SK-N-SH treated with all-trans-retinoic acid at 6 μM for 48 hours (cell line): Measurements from ENCODE around the gene HHATL.

ENCODE experiments used
- ATAC-seq: fragments of 200-7000 bp; cut with Tn5 transposase; 3 replicates; pipeline ENCODE4 v1.9.1; 2020; ENCODE audit warnings: mild to moderate bottlenecking, moderate library complexity
- ARNTL ChIP-seq: fragments of 450-650 bp; formaldehyde crosslinking; IDR thresholded peaks from 2 replicates; pipeline ENCODE4 v1.5.0; 2020; ENCODE audit warnings: low read depth, mild to moderate bottlenecking, moderate library complexity, borderline replicate concordance
- BACH2 ChIP-seq: fragments of 250-450 bp; sonication (Bioruptor Pico); IDR thresholded peaks from 2 replicates; pipeline ENCODE4 v1.9.0; 2021; ENCODE audit warnings: mild to moderate bottlenecking, borderline replicate concordance
- CSDC2 ChIP-seq: fragments of 250-450 bp; sonication (Bioruptor Pico); IDR thresholded peaks from 2 replicates; pipeline ENCODE4 v1.5.0; 2020; ENCODE audit warnings: mild to moderate bottlenecking, moderate library complexity
- ISL1 ChIP-seq: fragments of 250-450 bp; sonication (Bioruptor Pico); IDR thresholded peaks from 2 replicates; pipeline ENCODE4 v2.1.2; 2022; ENCODE audit warnings: mild to moderate bottlenecking, moderate library complexity
- OSR1 ChIP-seq: fragments of 250-450 bp; sonication (Bioruptor Pico); IDR thresholded peaks from 2 replicates; pipeline ENCODE4 v1.8.0; 2022; ENCODE audit warnings: moderate library complexity, mild to moderate bottlenecking, inconsistent platforms
- PPARA ChIP-seq: fragments of 250-450 bp; sonication (Bioruptor Pico); IDR thresholded peaks from 2 replicates; pipeline ENCODE4 v1.5.0; 2020; ENCODE audit warnings: mild to moderate bottlenecking, borderline replicate concordance
- SNAI2 ChIP-seq: fragments of 250-450 bp; sonication (Bioruptor Pico); IDR thresholded peaks from 2 replicates; pipeline ENCODE4 v1.5.0; 2020; ENCODE audit warnings: mild to moderate bottlenecking, moderate library complexity
- TCF4 ChIP-seq: fragments of 250-450 bp; sonication (Bioruptor Pico); IDR thresholded peaks from 2 replicates; pipeline ENCODE4 v1.8.0; 2021; ENCODE audit warnings: mild to moderate bottlenecking, moderate library complexity, borderline replicate concordance
- ZC3H10 ChIP-seq: fragments of 250-450 bp; sonication (Bioruptor Pico); IDR thresholded peaks from 2 replicates; pipeline ENCODE4 v1.5.1; 2021; ENCODE audit warnings: mild to moderate bottlenecking, moderate library complexity
- ZFP3 ChIP-seq: fragments of 250-450 bp; sonication (Bioruptor Pico); IDR thresholded peaks from 2 replicates; pipeline ENCODE4 v1.5.0; 2020; ENCODE audit warnings: mild to moderate bottlenecking, moderate library complexity
- ZFP30 ChIP-seq: fragments of 450-650 bp; formaldehyde crosslinking; IDR thresholded peaks from 2 replicates; pipeline ENCODE4 v1.5.0; 2022; ENCODE audit warnings: mild to moderate bottlenecking, moderate library complexity
- ZNF565 ChIP-seq: fragments of 450-650 bp; formaldehyde crosslinking; conservative IDR thresholded peaks from 2 replicates; pipeline ENCODE4 v1.5.0; 2020; ENCODE audit warnings: low read depth, mild to moderate bottlenecking, moderate library complexity
- ZNF70 ChIP-seq: fragments of 450-650 bp; formaldehyde crosslinking; IDR thresholded peaks from 2 replicates; pipeline ENCODE4 v1.5.0; 2020; ENCODE audit warnings: mild to moderate bottlenecking, moderate library complexity
- TF ChIP-seq, protein P1 (sequence below): fragments of 250-450 bp; sonication (Bioruptor Pico); IDR thresholded peaks from 2 replicates; pipeline ENCODE4 v1.5.1; 2020; ENCODE audit warnings: low read depth, mild to moderate bottlenecking, moderate library complexity
- TF ChIP-seq, protein P2 (sequence below): fragments of 250-450 bp; sonication (Bioruptor Pico); IDR thresholded peaks from 2 replicates; pipeline ENCODE4 v1.5.1; 2021; ENCODE audit warnings: mild to moderate bottlenecking, moderate library complexity
- TF ChIP-seq, protein P3 (sequence below): fragments of 250-450 bp; sonication (Bioruptor Pico); IDR thresholded peaks from 2 replicates; pipeline ENCODE4 v1.5.0; 2020; ENCODE audit warnings: mild to moderate bottlenecking, moderate library complexity
- TF ChIP-seq, protein P4 (sequence below): fragments of 250-450 bp; sonication (Bioruptor Pico); IDR thresholded peaks from 2 replicates; pipeline ENCODE4 v1.8.0; 2020; ENCODE audit warnings: mild to moderate bottlenecking, moderate library complexity, borderline replicate concordance
- TF ChIP-seq, protein P5 (sequence below): fragments of 250-450 bp; sonication (Bioruptor Pico); IDR thresholded peaks from 2 replicates; pipeline ENCODE4 v1.8.0; 2021; ENCODE audit warnings: low read depth, mild to moderate bottlenecking, moderate library complexity, borderline replicate concordance

The HHATL gene

DNA sequence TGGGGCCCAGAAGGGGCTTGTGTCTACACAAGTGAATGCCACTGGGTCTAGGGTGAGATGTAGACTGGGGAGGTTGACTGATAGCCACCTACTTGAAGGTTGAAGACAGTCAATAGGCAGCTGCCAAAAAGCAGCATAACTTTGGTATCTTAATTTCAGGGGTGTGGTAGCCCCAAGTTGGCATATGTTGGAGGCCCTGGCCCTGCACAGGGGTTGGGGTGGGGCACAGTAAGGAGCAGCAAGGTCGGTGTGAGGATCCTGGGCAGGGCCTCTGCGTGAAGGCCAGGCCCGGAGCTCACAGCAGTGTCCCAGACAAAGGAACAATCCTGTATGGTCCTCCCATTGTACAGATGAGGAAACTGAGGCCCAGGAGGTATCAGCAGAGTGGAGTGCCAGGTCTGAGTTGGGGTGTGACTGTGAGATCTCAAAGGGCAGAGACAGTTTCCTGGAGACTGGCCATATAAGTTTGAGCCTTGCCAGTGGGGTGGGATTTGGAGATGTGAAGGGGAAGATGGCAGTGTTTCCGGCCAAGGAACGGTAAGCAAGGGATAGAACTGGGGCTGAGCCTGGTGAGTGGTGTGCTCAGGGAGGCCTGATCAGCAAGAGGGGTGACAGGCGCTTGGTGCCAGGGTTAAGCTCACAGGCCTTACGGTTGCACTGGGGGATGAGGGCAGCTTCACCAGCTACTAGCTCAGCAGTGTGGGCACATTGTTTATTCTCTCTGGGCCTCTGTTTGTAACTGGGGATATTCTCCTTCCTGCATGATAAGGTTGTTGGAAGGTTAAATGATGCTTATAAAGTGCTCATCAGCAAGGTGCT, 15.6 kb downstream of the HHATL start:
- no peak for TF ChIP-seq SNAI2 (CRISPR knock-in tag)
- TF ChIP-seq, protein P1, sequence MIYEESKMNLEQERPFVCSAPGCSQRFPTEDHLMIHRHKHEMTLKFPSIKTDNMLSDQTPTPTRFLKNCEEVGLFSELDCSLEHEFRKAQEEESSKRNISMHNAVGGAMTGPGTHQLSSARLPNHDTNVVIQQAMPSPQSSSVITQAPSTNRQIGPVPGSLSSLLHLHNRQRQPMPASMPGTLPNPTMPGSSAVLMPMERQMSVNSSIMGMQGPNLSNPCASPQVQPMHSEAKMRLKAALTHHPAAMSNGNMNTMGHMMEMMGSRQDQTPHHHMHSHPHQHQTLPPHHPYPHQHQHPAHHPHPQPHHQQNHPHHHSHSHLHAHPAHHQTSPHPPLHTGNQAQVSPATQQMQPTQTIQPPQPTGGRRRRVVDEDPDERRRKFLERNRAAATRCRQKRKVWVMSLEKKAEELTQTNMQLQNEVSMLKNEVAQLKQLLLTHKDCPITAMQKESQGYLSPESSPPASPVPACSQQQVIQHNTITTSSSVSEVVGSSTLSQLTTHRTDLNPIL (CRISPR knock-in tag), result no peak
- ATAC-seq, result no peak

DNA sequence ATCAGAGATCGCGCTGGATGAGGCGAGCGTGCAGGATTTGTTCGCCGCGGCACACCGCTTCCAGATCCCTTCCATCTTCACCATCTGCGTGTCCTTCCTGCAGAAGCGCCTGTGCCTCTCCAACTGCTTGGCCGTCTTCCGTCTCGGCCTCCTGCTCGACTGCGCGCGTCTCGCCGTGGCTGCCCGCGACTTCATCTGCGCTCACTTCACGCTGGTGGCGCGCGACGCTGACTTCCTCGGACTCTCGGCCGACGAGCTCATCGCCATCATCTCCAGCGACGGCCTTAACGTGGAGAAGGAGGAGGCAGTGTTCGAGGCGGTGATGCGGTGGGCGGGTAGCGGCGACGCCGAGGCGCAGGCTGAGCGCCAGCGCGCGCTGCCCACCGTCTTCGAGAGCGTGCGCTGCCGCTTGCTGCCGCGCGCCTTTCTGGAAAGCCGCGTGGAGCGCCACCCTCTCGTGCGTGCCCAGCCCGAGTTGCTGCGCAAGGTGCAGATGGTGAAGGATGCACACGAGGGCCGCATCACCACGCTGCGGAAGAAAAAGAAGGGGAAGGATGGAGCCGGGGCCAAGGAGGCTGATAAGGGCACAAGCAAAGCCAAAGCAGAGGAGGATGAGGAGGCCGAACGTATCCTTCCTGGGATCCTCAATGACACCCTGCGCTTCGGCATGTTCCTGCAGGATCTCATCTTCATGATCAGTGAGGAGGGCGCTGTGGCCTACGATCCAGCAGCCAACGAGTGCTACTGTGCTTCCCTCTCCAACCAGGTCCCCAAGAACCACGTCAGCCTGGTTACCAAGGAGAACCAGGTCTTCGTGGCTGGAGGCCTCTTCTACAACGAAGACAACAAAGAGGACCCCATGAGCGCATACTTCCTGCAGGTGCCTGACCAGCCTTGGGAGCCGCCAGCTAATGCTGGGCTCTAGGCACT, 16.4 kb downstream of the HHATL start:
- peak; percentile 11; the same call in 2 of the 3 replicates for ATAC-seq
- TF ChIP-seq, protein P2, sequence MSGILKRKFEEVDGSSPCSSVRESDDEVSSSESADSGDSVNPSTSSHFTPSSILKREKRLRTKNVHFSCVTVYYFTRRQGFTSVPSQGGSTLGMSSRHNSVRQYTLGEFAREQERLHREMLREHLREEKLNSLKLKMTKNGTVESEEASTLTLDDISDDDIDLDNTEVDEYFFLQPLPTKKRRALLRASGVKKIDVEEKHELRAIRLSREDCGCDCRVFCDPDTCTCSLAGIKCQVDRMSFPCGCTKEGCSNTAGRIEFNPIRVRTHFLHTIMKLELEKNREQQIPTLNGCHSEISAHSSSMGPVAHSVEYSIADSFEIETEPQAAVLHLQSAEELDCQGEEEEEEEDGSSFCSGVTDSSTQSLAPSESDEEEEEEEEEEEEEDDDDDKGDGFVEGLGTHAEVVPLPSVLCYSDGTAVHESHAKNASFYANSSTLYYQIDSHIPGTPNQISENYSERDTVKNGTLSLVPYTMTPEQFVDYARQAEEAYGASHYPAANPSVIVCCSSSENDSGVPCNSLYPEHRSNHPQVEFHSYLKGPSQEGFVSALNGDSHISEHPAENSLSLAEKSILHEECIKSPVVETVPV (CRISPR knock-in tag), result no peak
- TF ChIP-seq, protein P3, sequence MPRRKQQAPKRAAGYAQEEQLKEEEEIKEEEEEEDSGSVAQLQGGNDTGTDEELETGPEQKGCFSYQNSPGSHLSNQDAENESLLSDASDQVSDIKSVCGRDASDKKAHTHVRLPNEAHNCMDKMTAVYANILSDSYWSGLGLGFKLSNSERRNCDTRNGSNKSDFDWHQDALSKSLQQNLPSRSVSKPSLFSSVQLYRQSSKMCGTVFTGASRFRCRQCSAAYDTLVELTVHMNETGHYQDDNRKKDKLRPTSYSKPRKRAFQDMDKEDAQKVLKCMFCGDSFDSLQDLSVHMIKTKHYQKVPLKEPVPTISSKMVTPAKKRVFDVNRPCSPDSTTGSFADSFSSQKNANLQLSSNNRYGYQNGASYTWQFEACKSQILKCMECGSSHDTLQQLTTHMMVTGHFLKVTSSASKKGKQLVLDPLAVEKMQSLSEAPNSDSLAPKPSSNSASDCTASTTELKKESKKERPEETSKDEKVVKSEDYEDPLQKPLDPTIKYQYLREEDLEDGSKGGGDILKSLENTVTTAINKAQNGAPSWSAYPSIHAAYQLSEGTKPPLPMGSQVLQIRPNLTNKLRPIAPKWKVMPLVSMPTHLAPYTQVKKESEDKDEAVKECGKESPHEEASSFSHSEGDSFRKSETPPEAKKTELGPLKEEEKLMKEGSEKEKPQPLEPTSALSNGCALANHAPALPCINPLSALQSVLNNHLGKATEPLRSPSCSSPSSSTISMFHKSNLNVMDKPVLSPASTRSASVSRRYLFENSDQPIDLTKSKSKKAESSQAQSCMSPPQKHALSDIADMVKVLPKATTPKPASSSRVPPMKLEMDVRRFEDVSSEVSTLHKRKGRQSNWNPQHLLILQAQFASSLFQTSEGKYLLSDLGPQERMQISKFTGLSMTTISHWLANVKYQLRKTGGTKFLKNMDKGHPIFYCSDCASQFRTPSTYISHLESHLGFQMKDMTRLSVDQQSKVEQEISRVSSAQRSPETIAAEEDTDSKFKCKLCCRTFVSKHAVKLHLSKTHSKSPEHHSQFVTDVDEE (CRISPR knock-in tag), result no peak
- TF ChIP-seq CSDC2 (CRISPR knock-in tag) (no peak), OSR1 (CRISPR knock-in tag) (no peak), ZNF70 (CRISPR knock-in tag) (no peak), ISL1 (CRISPR knock-in tag) (no peak), ZNF565 (CRISPR knock-in tag) (no peak), PPARA (no peak), ZFP3 (no peak), ARNTL (no peak), SNAI2 (CRISPR knock-in tag) (no peak)
- TF ChIP-seq, protein P1 (CRISPR knock-in tag), result no peak
- TF ChIP-seq, protein P4, sequence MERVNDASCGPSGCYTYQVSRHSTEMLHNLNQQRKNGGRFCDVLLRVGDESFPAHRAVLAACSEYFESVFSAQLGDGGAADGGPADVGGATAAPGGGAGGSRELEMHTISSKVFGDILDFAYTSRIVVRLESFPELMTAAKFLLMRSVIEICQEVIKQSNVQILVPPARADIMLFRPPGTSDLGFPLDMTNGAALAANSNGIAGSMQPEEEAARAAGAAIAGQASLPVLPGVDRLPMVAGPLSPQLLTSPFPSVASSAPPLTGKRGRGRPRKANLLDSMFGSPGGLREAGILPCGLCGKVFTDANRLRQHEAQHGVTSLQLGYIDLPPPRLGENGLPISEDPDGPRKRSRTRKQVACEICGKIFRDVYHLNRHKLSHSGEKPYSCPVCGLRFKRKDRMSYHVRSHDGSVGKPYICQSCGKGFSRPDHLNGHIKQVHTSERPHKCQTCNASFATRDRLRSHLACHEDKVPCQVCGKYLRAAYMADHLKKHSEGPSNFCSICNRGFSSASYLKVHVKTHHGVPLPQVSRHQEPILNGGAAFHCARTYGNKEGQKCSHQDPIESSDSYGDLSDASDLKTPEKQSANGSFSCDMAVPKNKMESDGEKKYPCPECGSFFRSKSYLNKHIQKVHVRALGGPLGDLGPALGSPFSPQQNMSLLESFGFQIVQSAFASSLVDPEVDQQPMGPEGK (CRISPR knock-in tag), result no peak
- TF ChIP-seq, protein P5, sequence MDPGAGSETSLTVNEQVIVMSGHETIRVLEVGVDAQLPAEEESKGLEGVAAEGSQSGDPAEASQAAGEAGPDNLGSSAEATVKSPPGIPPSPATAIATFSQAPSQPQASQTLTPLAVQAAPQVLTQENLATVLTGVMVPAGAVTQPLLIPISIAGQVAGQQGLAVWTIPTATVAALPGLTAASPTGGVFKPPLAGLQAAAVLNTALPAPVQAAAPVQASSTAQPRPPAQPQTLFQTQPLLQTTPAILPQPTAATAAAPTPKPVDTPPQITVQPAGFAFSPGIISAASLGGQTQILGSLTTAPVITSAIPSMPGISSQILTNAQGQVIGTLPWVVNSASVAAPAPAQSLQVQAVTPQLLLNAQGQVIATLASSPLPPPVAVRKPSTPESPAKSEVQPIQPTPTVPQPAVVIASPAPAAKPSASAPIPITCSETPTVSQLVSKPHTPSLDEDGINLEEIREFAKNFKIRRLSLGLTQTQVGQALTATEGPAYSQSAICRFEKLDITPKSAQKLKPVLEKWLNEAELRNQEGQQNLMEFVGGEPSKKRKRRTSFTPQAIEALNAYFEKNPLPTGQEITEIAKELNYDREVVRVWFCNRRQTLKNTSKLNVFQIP (CRISPR knock-in tag), result no peak

DNA sequence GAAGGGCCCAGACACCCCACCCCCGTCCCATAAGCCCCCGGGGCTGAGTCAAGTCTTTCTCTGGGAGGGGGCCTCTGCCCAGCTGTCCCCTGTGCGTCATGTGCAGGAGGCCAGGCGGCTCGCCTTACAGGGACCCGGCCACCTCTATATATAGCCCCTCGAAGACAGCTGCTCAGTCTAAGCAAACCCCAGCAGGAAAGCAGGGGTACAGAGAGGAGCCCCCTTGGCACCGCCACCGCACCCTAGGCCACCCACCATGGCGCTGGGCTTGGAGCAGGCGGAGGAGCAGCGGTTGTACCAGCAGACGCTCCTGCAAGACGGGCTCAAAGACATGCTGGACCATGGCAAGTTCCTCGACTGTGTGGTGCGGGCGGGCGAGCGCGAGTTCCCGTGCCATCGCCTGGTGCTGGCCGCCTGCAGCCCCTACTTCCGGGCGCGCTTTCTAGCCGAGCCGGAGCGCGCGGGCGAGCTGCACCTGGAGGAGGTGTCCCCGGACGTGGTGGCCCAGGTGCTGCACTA, 17.2 kb downstream of the HHATL start, which contains the start of gene KLHL40:
Gene KLHL40, plus strand, starts transcription at position 175 of the 519 bp plus-strand sequence. Its CDS starts 82 bp downstream, at position 257.
- no peak; the same call in 2 of the 3 replicates for ATAC-seq

More for the DNA sequence above, 17.2 kb downstream of the HHATL start, which contains the start of gene KLHL40:
- no peak for TF ChIP-seq ZNF565 (CRISPR knock-in tag)
- no peak for TF ChIP-seq ZC3H10
- TF ChIP-seq BACH2 (CRISPR knock-in tag), result no peak
- TF ChIP-seq ARNTL, result no peak
- no peak for TF ChIP-seq TCF4 (CRISPR knock-in tag)
- TF ChIP-seq ZFP30, result no peak
- no peak for TF ChIP-seq CSDC2 (CRISPR knock-in tag)
